Nephron progenitor cell (in vitro differentiated cells): ENCODE results near the gene PRKCZ.
"Not testable (repeated sequence)": the region's sequence is repeated elsewhere in the genome, so short reads cannot be mapped to it uniquely, and the experiment has no call there.

ENCODE experiments used
- DNase-seq: peaks from one replicate; pipeline ENCODE4 v3.0.0; 2021
- H3K27ac Mint-ChIP-seq: 2 replicates; pipeline ENCODE4 v1.8.0; 2021; ENCODE audit warnings: mild to moderate bottlenecking, moderate library complexity, mixed read lengths
- H3K27me3 Mint-ChIP-seq: 2 replicates; pipeline ENCODE4 v1.8.0; 2021; ENCODE audit warnings: mild to moderate bottlenecking, low read depth, mixed read lengths; ENCODE audit not compliant: poor library complexity
- H3K36me3 Mint-ChIP-seq: 2 replicates; pipeline ENCODE4 v1.8.0; 2021; ENCODE audit warnings: low read depth, mixed read lengths
- H3K4me1 Mint-ChIP-seq: 2 replicates; pipeline ENCODE4 v1.8.0; 2021; ENCODE audit warnings: mixed read lengths
- H3K4me3 Mint-ChIP-seq: 2 replicates; pipeline ENCODE4 v1.8.0; 2021; ENCODE audit warnings: mild to moderate bottlenecking, moderate library complexity, mixed read lengths
- H3K9me3 Mint-ChIP-seq: 2 replicates; pipeline ENCODE4 v1.8.0; 2021; ENCODE audit warnings: mild to moderate bottlenecking, moderate library complexity, mixed read lengths
- CTCF ChIP-seq: fragments of 200-600 bp; sonication (generic); IDR thresholded peaks from 2 replicates; pipeline ENCODE4 v1.5.0; 2021; ENCODE audit warnings: antibody characterized with exemption

Gene PRKCZ

GRCh38 chr1:2115702-2116341, 65.6 kb downstream of the PRKCZ start:
- peaks cover 32% of the 10 kb centered on the region for H3K36me3 Mint-ChIP-seq
- H3K4me3 Mint-ChIP-seq: peak overlapping the region; percentile 66
- no peak overlapping the region for H3K27ac Mint-ChIP-seq

GRCh38 chr1:2119886-2120285, 69.7 kb downstream of the PRKCZ start:
- TF ChIP-seq CTCF: no peak
- H3K27me3 Mint-ChIP-seq: peaks cover 49% of the 10 kb centered on the region
- H3K4me3 Mint-ChIP-seq: no peak overlapping the region
- peaks cover 20% of the 10 kb centered on the region for H3K4me1 Mint-ChIP-seq
- H3K36me3 Mint-ChIP-seq: peaks cover 38% of the 10 kb centered on the region
- no peak for DNase-seq
- no peak overlapping the region for H3K27ac Mint-ChIP-seq
- H3K9me3 Mint-ChIP-seq: peaks cover 48% of the 10 kb centered on the region

More at GRCh38 chr1:2115702-2116341, 65.6 kb downstream of the PRKCZ start:
- peak; percentile 42 for DNase-seq
- H3K4me1 Mint-ChIP-seq: peaks cover 24% of the 10 kb centered on the region
- peaks cover 32% of the 10 kb centered on the region for H3K9me3 Mint-ChIP-seq
- H3K27me3 Mint-ChIP-seq: peaks cover 52% of the 10 kb centered on the region
- TF ChIP-seq CTCF: no peak

GRCh38 chr1:2121101-2121691, 71.0 kb downstream of the PRKCZ start:
- peaks cover 12% of the 10 kb centered on the region for H3K4me1 Mint-ChIP-seq
- H3K36me3 Mint-ChIP-seq: peaks cover 38% of the 10 kb centered on the region
- no peak for TF ChIP-seq CTCF
- no peak overlapping the region for H3K4me3 Mint-ChIP-seq
- H3K27me3 Mint-ChIP-seq: peaks cover 36% of the 10 kb centered on the region
- H3K27ac Mint-ChIP-seq: no peak overlapping the region
- peaks cover 48% of the 10 kb centered on the region for H3K9me3 Mint-ChIP-seq
- DNase-seq: no peak

- Mint-ChIP-seq H3K36me3 (peaks cover 38% of the 10 kb centered on the region), H3K27me3 (peaks cover 30% of the 10 kb centered on the region), H3K9me3 (peaks cover 48% of the 10 kb centered on the region)
- H3K4me1 Mint-ChIP-seq, H3K27ac Mint-ChIP-seq, H3K4me3 Mint-ChIP-seq, DNase-seq: not testable (repeated sequence)
Observed at GRCh38 chr1:2121794-2122193, 71.6 kb downstream of the PRKCZ start.

- Mint-ChIP-seq H3K9me3 (peaks cover 28% of the 10 kb centered on the region), H3K36me3 (peaks cover 16% of the 10 kb centered on the region), H3K4me1 (peaks cover 17% of the 10 kb centered on the region), H3K27ac (peak overlapping the region; percentile 48), H3K4me3 (no peak overlapping the region), H3K27me3 (peaks cover 8% of the 10 kb centered on the region)
- DNase-seq: no peak
- TF ChIP-seq CTCF: no peak
Observed at GRCh38 chr1:2124446-2125198, 74.4 kb downstream of the PRKCZ start.

GRCh38 chr1:2125350-2126211, 75.4 kb downstream of the PRKCZ start:
- Mint-ChIP-seq H3K4me1 (peaks cover 17% of the 10 kb centered on the region), H3K36me3 (peaks cover 9% of the 10 kb centered on the region), H3K9me3 (peaks cover 18% of the 10 kb centered on the region), H3K27ac (no peak overlapping the region), H3K4me3 (no peak overlapping the region), H3K27me3 (peaks cover 4% of the 10 kb centered on the region)
- no peak for DNase-seq
- no peak for TF ChIP-seq CTCF
